HG02973 (cell line): Measurements from ENCODE around the gene P2RX5.
A peak's percentile ranks its signal among the peaks of the same experiment; 100 is the strongest.

Source experiments
- ATAC-seq: cut with Tn5 transposase; IDR thresholded peaks from one replicate; pipeline ENCODE4 v1.9.1; 2021; ENCODE audit warnings: moderate library complexity; ENCODE audit not compliant: unreplicated experiment

P2RX5 gene

DNA sequence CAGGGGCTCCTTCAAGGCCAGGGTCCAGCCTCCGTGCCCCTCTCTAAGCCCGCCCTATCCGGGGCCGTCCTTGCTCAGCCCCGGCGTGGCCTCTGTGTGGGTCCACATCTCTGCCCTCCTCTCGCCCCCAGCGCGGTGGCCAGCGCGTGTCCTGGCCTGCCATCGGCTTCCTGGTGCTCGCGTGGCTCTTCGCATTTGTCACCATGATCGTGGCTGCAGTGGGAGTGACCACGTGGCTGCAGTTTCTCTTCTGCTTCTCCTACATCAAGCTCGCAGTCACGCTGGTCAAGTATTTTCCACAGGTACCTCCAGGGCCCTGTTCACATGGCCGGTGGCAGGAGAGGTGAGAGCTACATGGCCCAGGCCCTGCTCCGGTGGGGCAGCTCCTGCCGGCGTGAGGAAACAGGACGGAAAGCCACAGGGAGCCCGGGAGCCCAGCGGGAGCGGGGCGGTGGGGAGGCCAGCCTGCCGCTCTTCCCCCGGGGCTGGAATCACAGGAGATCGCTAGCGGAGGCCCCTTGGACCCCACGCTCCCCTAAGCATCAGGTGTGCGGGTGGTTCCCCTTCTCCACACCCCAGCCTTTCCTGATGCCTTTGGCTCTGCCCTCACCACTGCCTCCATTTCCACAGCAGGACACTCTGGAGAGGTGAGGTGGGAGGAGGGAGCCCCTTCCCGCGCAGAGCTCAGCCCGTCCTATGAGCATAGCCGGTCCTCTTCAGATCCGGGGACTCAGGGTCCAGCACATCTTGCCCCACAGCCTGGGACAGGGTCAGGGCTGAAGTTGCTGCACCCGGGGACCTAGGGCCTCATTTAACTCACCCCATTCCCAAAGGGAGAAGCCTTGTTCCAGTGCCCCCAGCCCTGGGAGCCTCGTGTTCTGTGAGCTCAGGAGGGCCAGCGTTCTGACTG, 37.8 kb downstream of the P2RX5 start:
- no peak for ATAC-seq

DNA sequence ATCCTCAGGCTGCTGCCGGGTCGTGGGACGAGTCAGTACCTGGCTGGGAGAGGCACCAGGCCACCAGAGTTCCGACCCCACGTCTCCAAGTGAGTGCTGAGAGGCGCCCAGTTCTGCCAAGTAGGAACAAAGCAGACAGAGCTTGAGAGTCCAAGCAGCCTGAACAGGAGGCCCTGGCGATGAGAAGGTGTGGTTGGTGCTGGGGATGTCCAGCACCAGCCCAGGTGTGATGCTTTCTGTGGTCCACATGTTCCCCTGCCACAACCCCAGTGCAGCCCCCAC, 38.4 kb downstream of the P2RX5 start:
- no peak for ATAC-seq

DNA sequence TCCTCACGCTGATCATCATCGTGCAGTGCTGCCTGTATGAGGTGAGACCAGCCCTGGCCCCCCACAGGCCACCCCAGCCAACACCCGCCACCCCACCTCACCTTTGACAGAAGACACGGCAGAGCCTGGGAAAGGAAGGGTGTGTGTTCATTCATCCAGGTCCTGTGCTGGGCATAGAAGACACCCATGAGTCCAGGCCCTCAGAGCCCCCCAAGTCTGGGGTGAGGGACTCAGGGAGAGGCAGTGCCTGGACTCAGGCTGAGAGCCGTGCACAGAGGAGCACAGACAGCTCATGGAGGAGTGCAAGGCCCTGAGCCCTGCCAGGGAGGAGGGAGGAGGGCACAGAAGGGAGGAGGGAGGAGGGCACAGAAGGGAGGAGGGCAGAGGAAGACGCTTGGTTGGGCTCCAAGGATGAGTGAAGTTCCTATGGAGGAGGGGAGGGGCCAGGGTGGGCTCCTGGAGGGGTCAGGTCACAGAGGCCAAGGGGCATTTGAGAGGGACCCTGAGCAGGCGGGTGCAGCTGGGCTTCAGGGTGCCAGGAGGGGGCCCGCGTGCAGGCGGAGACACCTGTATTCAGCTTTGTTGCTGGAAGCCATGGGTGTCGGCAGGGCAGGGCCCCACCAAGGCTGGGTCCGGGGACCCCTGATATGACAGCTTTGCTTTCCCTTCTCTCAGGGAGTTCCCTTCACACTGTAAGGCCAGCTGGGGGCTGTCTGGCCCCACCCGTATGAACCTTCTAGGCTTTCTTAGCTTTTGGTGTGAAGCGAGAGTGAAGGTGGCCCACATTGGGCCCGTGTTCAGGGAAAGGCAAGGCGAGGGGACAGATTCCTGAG, 39.0 kb downstream of the P2RX5 start:
- no peak for ATAC-seq

DNA sequence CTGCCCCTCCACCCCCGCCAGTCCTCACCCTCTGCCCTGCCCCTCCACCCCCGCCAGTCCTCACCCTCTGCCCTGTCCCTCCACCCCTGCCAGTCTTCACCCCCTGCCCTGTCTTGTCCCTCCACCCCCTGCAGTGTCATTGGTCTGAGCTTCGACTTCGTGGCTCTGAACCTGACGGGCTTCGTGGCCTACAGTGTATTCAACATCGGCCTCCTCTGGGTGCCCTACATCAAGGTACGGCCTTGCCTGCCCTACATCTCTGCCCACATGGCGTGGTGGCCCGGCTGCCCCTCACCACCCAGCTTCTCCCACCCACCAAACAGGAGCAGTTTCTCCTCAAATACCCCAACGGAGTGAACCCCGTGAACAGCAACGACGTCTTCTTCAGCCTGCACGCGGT, 39.6 kb downstream of the P2RX5 start:
- ATAC-seq, result no peak

DNA sequence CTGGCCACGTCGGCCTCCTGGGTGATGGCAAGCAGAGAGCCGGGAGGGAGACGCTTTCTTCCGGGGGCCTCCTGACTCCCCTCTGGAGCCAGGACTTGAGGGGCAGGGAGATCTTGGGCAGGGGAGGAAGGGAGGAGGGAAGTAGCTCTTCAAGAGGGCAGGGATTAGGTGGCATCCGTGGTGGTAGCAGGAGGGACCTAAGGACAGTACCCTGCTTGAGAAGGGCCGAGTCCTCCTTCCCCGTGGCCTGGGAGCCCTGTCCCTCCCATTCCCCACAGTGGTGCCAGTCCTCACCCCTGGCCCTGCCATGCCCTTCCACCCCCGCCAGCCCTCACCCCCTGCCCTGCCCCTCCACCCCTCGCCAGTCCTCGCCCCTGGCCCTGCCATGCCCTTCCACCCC, 40.2 kb downstream of the P2RX5 start:
- ATAC-seq, result no peak

DNA sequence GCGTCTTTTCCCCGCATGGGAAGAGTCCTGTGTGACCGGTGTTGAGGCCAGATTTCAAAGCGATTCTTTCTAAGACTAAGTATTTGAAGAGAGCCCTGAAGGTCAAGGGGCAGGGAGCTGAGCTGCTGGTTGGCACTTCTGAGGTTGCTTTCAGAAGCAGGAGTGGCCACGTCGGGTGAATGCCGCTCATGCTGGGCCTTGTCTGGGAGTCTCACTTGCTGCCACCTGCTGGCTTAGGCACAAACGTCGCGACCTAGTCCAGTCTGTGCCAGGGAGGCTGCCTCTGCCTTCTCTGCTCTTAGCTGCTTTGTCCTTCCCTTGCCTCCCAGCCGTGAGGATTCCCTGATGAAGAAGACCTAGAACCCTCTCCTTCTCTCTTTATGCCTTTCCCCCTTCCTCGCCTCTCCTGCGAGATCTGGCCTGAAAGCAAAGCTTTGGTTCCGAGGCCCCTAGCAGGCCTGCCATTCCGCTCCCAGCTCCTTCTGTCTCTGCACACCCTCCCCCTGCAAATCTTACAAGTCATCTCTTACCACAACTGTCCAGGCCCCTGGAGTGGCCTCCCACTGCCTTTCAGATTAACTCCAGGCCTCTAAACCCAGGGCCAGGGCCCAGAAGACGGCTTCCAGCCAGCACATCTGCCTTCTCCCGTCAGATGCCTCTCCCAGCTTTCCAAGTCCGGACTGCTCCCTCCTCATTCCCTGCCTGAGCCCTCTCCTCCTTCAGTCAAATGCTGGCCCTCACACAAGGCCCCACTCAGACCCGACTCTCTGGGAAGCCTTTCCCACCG, 48.0 kb downstream of the P2RX5 start:
- no peak for ATAC-seq

DNA sequence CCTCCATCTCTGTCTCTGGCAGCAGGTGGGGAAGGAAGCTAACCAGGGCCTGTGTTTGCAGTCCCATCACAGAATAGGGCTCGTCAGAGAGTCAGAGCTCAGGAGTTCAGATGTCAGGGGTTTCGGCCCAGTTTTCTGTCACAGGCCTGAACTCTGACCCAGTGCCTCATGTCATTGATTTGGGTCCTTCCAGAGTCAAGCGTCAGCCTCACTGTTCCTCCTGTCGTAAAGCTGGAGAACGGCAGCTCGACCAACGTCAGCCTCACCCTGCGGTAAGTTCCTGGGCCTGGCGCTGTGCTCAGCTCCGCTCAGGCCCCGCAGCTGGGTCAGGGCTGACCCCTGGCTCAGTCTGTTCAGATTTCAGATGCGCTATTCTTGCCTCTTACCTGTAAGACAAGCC, 48.7 kb downstream of the P2RX5 start:
- ATAC-seq, result no peak

DNA sequence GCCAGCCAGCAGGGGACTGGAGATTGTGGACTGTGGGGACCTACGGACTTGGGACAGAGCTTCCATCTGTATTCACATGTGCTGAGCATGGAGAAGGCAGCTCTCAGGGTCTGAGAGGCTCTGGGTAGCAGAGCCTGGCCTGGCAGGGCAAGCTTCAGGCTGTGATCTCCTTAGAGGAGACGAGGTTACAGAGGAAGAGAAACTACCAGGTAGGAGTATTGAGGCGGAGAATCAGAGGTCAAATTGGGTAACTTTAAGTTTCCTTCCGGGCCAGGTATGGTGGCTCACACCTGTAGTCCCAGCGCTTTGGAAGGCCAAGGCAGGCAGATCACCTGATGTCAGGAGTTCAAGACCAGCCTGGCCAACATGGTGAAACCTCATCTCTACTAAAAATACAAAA, 50.6 kb downstream of the P2RX5 start:
- no peak for ATAC-seq

DNA sequence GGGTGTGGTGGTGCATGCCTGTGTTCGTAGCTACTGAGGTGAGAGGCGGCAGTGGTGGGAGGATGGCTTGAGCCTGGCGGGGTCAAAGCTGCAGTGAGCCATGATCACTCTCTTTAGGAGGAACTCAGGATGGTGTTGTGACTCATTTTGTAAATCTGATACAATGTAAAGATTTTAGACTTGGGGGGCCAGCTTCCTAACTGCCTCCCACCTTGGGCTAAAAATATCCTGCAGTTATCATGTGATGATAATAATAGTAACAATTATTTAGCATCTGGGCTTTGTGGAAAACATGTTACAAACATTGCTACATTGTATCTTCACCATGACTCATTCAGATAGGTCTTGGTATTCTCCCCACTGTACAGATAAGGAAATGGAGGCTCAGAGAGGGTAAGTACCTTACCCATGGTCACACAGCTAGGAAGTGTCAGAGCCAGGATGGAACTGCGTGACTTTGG, 52.0 kb downstream of the P2RX5 start:
- no peak for ATAC-seq

DNA sequence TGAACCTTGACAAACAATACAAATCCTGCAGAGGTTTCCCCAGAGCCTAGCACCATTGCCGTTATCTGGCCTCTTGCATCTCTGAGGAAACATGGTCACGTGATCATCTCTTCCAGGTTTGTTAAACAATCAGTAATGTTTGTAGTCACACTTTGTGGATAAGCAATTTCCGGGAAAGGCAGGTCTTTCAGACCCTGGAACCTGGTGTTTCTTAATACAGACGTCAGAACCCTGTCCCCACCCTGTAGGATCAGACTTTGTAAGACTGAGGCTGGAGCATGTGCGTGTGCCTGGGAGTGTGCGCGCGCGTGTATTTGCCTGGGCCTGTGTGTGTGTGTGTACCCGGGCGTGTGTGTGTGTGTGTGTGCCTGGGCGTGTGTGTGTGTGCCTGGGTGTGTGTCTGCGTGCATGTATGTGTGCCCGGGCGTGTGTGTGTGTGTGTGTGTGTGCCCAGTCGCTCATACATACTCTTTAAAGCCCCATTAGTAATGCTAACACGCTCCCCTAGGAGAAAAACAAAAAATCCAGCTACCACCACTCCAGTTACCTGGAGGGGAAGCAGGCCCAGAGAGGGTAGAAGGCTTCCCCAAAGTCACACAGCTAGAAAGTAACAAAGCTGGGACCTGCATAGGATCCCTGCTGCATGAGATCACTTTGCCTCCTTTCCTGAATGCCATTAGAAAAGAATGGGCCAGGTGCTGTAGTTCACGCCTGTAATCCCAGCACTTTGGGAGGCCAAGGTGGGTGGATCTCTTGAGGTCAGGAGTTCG, 54.1 kb downstream of the P2RX5 start:
- ATAC-seq, result no peak

DNA sequence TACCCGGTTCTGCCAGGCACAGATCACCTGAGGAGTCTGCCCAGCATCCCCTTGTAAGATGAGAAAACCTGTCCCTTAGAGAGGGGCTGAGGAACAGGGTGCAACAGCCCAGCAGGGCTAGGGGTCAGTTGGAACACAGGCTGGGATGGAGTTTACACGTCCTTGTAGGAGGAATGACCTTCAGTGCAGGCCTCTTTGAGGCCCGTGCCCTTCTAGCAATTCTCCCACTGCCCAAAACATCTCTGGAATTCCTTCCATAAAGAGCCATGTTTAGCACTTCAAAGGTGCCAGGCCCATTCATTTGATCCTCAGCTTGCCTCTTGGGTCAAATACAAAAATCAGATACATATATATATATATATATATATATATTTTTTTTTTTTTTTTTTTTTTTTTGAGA, 54.9 kb downstream of the P2RX5 start:
- ATAC-seq, result no peak

DNA sequence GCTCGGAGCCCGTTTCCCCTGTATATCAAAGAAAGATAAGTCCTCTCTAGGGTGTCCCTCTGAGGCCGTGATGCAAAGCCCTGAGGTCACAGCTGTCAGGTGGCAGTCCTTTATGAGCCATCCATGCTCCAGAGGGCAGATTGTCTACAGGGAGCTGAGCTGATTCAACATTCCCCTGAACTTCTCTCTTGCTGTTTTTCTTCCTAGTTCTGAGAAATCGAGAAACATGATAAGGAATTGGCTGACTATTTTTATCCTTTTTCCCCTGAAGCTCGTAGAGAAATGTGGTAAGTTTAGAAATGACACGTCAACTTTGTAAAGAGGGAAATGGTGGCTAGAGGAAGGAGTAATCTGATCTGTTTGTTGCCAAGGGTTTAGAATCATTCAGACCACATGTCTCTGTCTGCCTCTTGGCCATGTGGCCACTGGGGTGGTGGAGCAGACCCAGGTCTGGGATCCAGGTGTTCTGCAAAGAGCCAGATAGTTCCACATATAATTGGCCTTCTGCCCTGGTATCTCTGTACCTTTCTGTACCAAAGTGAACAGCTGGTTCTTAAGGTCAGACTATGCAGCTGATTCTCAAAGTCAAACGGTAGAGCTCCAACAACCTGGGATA, 55.9 kb downstream of the P2RX5 start:
- ATAC-seq, result no peak

DNA sequence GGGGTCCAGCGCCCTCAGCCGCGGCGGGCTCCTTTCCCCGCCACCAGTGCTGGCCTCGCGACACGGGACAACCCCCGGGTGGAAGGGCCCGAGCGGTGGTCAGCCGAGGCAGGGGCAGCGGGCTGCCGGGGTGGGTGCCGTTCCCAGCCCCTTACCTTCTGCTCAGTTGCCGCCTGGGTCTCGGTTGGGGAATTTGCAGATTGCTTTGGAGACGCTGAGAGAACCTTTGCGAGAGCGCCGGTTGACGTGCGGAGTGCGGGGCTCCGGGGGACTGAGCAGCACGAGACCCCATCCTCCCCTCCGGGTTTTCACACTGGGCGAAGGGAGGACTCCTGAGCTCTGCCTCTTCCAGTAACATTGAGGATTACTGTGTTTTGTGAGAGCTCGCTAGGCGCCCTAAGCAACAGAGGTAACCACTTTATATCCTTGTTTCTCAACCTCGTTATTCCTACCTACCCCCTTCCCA, 59.0 kb downstream of the P2RX5 start:
- ATAC-seq, result no peak

DNA sequence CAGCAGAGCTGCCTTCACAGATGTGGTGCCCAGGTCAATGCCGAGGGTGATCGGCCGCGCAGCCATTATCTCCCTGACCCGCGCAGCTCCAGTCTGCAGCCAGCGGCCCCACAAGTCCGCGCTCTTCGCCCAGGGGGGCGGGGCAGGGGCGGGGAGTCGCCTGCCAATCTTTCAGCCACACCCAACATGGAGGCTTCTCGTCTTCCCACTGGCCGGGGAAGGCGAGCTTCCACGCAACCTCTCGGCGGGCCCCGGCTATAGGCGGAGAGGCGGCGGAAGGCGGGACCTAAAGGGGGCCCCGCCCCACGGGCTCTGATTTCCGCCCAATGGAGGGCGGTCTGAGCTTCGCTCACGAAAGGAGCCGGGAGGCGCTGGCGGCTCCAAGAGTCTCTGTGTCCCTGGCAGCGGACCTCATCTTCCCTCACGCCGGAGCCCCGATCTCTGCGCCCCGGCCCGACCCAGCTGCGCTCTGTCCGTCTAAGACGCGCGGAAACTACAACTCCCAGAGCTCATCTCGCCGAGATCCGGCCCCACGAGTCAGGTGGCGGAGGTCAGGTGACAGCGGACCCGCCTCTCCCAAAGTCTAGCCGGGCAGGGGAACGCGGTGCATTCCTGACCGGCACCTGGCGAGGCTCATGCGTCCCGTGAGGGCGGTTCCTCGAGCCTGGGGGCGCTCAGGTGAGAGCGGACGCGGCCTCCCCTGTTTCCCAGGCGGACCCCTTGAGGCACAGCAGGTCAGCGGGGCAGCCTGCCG, 59.6 kb downstream of the P2RX5 start, which contains the start of the genes CTNS and SHPK:
CTNS (plus strand) TSS at position 607 of the 754 bp plus-strand sequence. CDS start 3,447 bp downstream, outside the sequence.
SHPK (minus strand) TSS at position 97 of the 754 bp plus-strand sequence; CDS start at position 66, 31 bp downstream.
- ATAC-seq, result peak; percentile 86

DNA sequence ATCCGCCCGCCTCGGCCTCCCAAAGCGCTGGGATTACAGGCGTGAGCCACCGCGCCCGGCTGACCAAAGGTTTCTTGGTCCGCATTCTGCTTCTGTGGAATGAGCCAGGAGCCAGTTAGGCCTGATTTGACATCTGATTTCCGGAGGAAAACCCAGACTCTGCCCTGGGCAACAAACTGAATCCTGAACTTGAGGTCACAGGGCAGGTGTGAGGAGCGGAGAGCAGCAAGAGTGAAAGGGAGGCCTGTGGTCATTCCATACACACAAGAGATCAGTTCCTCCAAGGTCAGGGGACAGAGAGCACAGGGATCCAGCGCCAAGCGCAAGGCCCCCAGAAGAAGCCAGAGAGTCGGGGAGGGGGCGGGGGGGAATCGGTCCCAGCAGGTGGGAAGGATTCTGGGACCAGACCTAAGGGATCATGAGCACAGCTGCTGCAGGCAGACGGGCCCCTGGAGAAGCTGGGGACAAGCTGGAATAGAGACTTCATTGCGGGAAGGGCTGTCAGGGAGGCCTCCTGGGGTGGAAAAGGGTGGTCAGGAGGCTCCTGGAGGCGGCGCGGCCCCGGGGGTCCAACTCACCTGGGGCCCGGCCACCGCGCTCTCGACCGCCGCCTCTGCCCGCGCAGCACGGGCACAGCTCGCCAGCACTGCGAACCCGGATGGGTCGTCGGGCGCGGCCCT, 60.3 kb downstream of the P2RX5 start:
- no peak for ATAC-seq

DNA sequence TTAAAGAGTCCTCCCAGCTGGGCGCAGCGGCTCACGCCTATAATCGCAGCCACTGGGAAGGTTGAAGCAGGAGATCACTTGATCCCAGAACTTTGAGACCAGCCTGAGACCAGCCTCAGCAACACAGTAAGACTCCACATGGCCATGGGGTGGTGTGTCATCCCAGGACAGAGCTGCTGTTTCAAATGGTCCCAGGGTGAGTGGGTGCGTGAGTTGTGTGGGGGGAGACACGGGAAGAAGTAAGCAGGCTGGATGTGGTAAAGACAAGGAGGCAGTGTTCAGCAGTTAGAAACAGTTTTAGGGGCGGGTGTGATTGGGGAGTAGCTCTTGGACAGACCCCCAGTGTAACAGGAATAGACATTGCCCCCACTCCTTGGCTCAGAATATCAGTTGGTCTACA, 63.7 kb downstream of the P2RX5 start:
- no peak for ATAC-seq

DNA sequence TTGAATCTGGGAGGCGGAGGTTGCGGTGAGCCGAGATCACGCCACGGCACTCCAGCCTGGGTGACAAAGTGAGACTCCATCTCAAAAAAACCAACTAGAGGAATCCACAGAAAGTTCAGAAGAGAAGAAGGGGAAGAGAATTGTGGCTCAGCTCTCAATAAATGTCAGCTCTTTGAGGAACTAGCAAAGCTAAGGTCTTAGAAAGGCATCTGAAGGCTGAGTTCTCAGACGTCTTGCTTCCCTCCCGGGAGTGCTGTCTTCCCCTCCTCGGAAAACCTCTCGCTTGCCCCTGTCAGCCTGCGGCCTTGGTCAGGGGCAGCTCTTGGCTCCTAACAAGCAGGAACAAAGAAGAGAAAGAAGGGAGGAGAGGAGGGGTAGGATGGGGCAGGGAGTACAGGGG, 65.2 kb downstream of the P2RX5 start:
- ATAC-seq, result no peak

DNA sequence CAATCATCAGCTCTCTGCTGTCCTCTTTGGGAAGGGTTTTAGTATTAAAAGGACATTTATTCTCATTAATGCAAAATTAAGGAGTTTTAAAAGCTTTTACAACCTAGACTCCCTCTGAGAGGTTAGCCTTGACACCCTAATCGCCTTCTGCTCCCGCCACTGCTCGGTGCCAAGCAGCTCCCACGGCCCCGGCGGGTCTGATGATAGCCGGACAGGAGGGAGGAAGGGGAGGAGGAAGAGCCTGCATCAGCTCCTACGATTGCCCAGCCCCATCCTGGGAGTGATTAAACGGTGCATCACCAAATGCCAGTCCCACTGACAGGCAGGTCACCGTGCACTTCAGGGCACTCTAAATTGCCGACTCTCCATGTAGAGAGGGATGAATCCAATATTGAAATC, 68.2 kb downstream of the P2RX5 start:
- ATAC-seq, result no peak
